Calu3 (cell line): ENCODE results near the gene DOCK1. TPM values are rescaled to one million over a fixed set of nuclear protein-coding genes. Genes with fewer than 3 reads are reported as not detected.

Experiments used
- BruUV-seq: library from RNA; stranded (reverse); fragments of 400-500 nt; replicated peaks from 2 replicates; lab custom pipeline; 2021; lab: Mats Ljungman, UMichigan
- CTCF ChIA-PET: fragments of 300-600 bp; sonication (Branson Sonifier 250); formaldehyde crosslinking; loops from one replicate; lab custom pipeline; 2022; ENCODE audit warnings: antibody characterized with exemption; lab: Charles Lee
- DNase-seq: peaks from one replicate; pipeline ENCODE4 v3.0.0; 2022
- H3K27ac Mint-ChIP-seq: one replicate; pipeline ENCODE4 v1.8.0; 2022; ENCODE audit warnings: mixed read lengths; ENCODE audit not compliant: unreplicated experiment
- H3K27me3 Mint-ChIP-seq: one replicate; pipeline ENCODE4 v1.8.0; 2022; ENCODE audit warnings: mixed read lengths; ENCODE audit not compliant: unreplicated experiment
- H3K36me3 Mint-ChIP-seq: one replicate; pipeline ENCODE4 v1.8.0; 2022; ENCODE audit warnings: mild to moderate bottlenecking, moderate library complexity, mixed read lengths; ENCODE audit not compliant: insufficient read depth, unreplicated experiment
- H3K4me1 Mint-ChIP-seq: one replicate; pipeline ENCODE4 v1.8.0; 2022; ENCODE audit warnings: mild to moderate bottlenecking, low read depth, mixed read lengths; ENCODE audit not compliant: unreplicated experiment
- H3K4me3 Mint-ChIP-seq: one replicate; pipeline ENCODE4 v1.8.0; 2022; ENCODE audit warnings: mild to moderate bottlenecking, low read depth, moderate library complexity, mixed read lengths; ENCODE audit not compliant: unreplicated experiment
- H3K9me3 Mint-ChIP-seq: one replicate; pipeline ENCODE4 v1.8.0; 2022; ENCODE audit warnings: low read depth, mixed read lengths; ENCODE audit not compliant: unreplicated experiment
- CTCF ChIP-seq: fragments of 200-600 bp; IDR thresholded peaks from one replicate; pipeline ENCODE4 v1.8.0; 2022; ENCODE audit warnings: antibody characterized with exemption; ENCODE audit not compliant: unreplicated experiment
- intact Hi-C: fragments of 100-400 bp; cut with micrococcal nuclease; formaldehyde crosslinking; loops from one replicate; pipeline ENCODE4 v1.10.0; 2022; ENCODE audit not compliant: unreplicated experiment
- total RNA-seq: library from RNA; stranded (reverse); gene quantifications from 2 replicates; pipeline ENCODE4 v1.2.3, GENCODE V29; 2022

Gene DOCK1
- total RNA-seq, 1 experiment from 2014 or later, result 34.2 TPM

DNA sequence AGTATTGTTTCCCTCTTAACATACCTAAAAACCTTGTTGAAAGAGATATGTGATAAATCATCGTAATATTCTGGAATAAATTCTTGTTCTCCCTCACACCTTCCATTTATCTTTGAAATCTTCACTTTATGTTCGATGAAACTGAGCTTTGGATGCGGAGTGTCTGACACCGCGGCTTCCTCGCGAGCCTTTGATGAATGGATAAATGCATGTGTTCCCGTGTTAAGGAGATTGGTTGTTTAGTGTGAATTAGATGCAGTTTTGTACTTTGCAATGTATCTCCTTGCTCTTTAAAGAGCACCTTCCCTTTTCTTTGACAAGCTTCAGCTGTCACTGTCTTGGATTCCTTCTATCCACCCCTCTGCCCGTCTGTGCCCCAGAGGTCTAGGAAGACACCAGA lies 138.1 kb downstream of the DOCK1 start:
- TF ChIP-seq CTCF, result no peak
- DNase-seq, result no peak
- H3K27ac Mint-ChIP-seq, result no peak overlapping the region
- H3K4me3 Mint-ChIP-seq, result no peak overlapping the region
- CTCF ChIA-PET, result no interaction called here
- no TSS peak for BruUV-seq
- H3K27me3 Mint-ChIP-seq, result no peaks in the 10 kb centered on the region
- H3K4me1 Mint-ChIP-seq, result no peaks in the 10 kb centered on the region
- no peaks in the 10 kb centered on the region for H3K9me3 Mint-ChIP-seq
- no peaks in the 10 kb centered on the region for H3K36me3 Mint-ChIP-seq
- intact Hi-C loops, result no loop called here

GRCh38 chr10:127044186-127044585 lies 139.0 kb downstream of the DOCK1 start:
- CTCF ChIA-PET, result no interaction called here
- Mint-ChIP-seq H3K27me3 (no peaks in the 10 kb centered on the region), H3K36me3 (no peaks in the 10 kb centered on the region), H3K9me3 (no peaks in the 10 kb centered on the region), H3K4me3 (no peak overlapping the region), H3K27ac (no peak overlapping the region), H3K4me1 (no peaks in the 10 kb centered on the region)
- no TSS peak for BruUV-seq
- no peak for TF ChIP-seq CTCF
- intact Hi-C loops, result no loop called here
- no peak for DNase-seq

- Mint-ChIP-seq H3K27ac (no peak overlapping the region), H3K9me3 (no peaks in the 10 kb centered on the region), H3K27me3 (no peaks in the 10 kb centered on the region), H3K36me3 (no peaks in the 10 kb centered on the region), H3K4me3 (no peak overlapping the region), H3K4me1 (no peaks in the 10 kb centered on the region)
- no peak for DNase-seq
- BruUV-seq, result no TSS peak
- intact Hi-C loops, result no loop called here
- TF ChIP-seq CTCF, result no peak
- CTCF ChIA-PET, result no interaction called here
These were observed 142.0 kb downstream of the DOCK1 start for GRCh38 chr10:127046975-127047877.

GRCh38 chr10:127047878-127048238 lies 142.6 kb downstream of the DOCK1 start:
- CTCF ChIA-PET, result no interaction called here
- no peaks in the 10 kb centered on the region for H3K36me3 Mint-ChIP-seq
- no peaks in the 10 kb centered on the region for H3K27me3 Mint-ChIP-seq
- intact Hi-C loops, result no loop called here
- BruUV-seq, result no TSS peak
- H3K4me1 Mint-ChIP-seq, result no peaks in the 10 kb centered on the region
- no peaks in the 10 kb centered on the region for H3K9me3 Mint-ChIP-seq
- no peak overlapping the region for H3K27ac Mint-ChIP-seq
- DNase-seq, result no peak
- H3K4me3 Mint-ChIP-seq, result no peak overlapping the region
- no peak for TF ChIP-seq CTCF
